Cardiac fibroblast (primary cell): Measurements from ENCODE around the gene CRHR1.

Experiments used
- DNase-seq, 2 donors: peaks; one replicate each; pipeline versions ENCODE4 v3.0.0 to v3.0.0-alpha.2; 2010; ENCODE audit warnings: low read depth in 2 of 2
- H3K4me3 ChIP-seq, 2 donors: replicated peaks in 1 of 2; 1 replicate in 1 of 2; 2 replicates in 1 of 2; pipeline ENCODE4 v1.5.1; 2011; ENCODE audit warnings: low read depth in 2 of 2, low read length in 2 of 2, mild to moderate bottlenecking in 2 of 2, moderate library complexity in 1 of 2
- TF ChIP-seq, protein P1 (sequence below): IDR thresholded peaks from one replicate; pipeline ENCODE4 v1.5.1; 2011; ENCODE audit warnings: low read depth, mild to moderate bottlenecking, low read length, inconsistent platforms

Gene CRHR1

DNA sequence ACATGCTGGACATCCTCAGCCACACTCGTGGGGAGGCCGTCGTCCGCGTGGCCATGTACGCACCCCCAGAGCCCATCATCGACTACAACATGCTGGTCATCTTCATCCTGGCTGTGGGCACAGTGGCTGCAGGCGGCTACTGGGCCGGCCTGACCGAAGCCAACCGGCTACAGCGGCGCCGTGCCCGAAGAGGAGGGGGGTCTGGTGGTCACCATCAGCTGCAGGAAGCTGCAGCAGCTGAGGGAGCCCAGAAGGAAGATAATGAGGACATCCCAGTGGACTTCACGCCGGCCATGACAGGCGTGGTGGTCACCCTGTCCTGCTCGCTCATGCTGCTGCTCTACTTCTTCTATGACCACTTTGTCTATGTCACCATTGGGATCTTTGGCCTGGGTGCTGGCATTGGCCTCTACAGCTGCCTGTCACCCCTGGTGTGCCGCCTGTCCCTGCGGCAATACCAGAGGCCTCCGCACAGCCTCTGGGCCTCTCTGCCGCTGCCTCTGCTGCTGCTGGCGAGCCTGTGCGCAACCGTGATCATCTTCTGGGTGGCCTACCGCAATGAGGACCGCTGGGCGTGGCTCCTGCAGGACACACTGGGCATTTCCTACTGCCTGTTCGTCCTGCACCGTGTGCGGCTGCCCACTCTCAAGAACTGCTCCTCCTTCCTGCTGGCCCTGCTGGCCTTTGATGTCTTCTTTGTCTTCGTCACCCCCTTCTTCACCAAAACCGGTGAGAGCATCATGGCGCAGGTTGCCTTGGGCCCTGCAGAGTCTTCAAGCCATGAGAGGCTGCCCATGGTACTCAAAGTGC is 61.5 kb downstream of the CRHR1 start:
- TF ChIP-seq, protein P1, sequence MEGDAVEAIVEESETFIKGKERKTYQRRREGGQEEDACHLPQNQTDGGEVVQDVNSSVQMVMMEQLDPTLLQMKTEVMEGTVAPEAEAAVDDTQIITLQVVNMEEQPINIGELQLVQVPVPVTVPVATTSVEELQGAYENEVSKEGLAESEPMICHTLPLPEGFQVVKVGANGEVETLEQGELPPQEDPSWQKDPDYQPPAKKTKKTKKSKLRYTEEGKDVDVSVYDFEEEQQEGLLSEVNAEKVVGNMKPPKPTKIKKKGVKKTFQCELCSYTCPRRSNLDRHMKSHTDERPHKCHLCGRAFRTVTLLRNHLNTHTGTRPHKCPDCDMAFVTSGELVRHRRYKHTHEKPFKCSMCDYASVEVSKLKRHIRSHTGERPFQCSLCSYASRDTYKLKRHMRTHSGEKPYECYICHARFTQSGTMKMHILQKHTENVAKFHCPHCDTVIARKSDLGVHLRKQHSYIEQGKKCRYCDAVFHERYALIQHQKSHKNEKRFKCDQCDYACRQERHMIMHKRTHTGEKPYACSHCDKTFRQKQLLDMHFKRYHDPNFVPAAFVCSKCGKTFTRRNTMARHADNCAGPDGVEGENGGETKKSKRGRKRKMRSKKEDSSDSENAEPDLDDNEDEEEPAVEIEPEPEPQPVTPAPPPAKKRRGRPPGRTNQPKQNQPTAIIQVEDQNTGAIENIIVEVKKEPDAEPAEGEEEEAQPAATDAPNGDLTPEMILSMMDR, result no peak
- no peak for DNase-seq
- no peak overlapping the region for H3K4me3 ChIP-seq

DNA sequence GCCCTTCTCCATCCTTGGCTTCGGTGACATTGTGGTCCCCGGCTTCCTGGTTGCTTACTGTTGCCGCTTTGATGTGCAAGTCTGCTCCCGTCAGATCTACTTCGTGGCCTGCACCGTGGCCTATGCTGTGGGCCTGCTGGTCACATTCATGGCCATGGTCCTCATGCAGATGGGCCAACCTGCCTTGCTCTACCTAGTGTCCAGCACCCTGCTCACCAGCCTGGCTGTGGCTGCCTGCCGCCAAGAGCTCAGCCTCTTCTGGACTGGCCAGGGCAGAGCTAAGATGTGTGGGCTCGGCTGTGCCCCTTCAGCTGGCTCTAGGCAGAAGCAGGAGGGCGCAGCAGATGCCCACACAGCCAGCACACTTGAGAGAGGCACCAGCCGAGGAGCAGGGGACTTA is 62.1 kb downstream of the CRHR1 start:
- TF ChIP-seq, protein P1, result no peak
- no peak overlapping the region for H3K4me3 ChIP-seq
- no peak for DNase-seq

DNA sequence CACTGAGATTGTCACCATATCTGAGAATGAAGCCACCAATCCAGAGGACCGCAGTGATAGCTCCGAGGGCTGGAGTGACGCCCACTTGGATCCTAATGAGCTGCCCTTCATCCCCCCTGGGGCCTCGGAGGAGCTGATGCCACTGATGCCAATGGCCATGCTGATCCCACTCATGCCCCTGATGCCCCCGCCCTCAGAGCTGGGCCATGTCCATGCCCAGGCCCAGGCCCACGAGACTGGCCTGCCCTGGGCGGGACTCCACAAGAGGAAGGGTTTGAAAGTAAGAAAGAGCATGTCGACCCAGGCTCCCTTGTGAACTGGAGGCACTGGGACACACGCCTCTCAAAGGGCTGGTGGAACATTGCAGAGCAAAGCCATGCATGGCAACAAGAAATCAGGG is 62.5 kb downstream of the CRHR1 start:
- TF ChIP-seq, protein P1, result no peak
- DNase-seq, result no peak
- no peak overlapping the region for H3K4me3 ChIP-seq

DNA sequence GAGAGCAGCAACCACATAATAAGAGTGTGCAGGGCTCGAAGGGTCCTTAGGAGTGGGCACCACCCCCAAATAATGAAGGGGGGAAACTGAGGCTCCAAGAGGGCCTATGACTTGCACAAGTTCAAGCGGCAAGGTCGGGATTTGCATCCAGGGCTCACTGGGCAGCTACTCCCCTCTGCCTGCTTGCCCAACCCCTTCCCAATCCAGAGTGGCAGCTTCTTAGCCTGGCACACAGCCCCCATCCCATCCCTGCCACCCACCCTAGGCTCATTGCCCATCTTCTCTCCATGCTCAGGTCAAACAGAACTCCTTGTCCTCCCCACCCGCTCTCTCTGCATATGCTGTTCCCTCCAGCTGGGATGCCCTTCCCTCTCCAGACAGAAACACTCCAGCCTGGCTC is 63.0 kb downstream of the CRHR1 start:
- TF ChIP-seq, protein P1, result no peak
- DNase-seq, result no peak
- no peak overlapping the region for H3K4me3 ChIP-seq

DNA sequence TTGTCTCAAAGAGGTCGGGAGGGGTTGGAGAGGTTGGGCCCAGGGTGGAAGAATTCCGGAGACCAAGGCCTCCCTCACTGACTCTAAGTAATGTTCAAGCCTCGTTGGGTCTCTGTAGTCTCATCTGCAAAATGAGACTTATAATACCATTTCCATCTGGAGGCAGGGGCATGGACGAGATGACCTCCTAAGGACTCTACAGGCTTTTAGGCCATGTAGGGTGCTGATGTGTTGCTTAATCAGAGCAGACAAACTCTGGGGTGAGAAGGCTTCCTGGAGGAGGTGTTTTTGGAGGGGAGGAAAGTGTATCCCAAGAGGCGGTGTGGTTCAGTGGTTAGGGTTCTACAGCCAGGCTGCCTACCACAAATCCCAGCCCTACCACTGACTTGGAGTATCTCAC is 63.6 kb downstream of the CRHR1 start:
- DNase-seq, result no peak
- H3K4me3 ChIP-seq, result no peak overlapping the region
- TF ChIP-seq, protein P1, result no peak

DNA sequence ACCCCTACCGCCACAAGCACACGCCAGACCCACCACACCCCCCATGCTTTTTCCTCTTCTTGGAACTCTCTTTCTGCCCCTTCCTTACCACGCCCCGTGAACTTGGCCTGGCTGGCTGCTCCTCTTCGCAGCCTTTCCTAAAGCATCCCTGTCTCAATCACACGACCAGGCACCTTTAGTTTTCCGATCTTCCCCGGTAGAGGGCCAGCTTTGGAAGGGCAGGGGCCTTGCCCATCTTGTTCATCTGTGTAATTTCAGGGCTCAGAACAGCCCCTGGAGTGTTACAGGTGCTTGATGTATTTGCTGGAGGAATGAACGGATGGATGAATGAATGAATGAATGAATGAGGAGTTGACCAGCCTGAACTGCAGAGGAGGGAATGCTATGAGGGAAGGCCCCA is 64.3 kb downstream of the CRHR1 start:
- no peak for DNase-seq
- TF ChIP-seq, protein P1, result no peak
- no peak overlapping the region for H3K4me3 ChIP-seq

DNA sequence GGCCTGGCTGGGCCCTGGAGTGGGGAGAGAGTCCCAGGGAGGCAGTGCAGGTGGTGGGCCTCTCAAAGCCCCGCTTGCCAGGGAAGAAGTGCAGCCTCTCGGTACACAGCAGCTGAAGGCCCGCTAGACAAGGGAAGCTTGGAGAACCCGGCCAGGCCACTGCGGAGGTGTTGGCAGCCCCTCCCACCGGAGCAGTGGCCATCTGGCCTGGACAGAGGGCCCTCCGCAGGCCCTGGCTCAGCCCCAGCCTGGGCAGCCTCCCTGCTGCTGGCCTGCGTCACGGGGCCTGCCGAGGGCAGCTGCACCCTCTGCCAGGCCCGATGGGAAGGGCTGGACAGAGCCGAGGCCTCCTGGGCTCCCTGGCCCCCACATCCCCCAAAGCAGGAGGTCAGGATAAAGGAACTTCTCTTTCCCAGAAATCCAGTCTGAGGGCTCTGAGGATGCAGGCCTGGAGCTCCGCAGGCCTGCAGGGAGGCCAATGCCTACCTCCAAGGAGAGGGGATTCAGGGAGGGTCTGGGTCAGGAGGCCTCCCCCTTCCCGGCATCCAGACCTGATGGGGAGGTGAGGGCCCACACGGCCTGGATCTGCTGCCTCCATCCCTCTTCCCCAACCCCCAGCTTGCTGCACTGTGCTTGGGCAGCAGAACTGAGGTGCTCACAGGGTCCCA is 64.9 kb downstream of the CRHR1 start:
- no peak overlapping the region for H3K4me3 ChIP-seq
- no peak for DNase-seq

More for the DNA sequence above, 64.9 kb downstream of the CRHR1 start:
- TF ChIP-seq, protein P1, result no peak
